ENCODE data around the gene GTF2B. TPM values are rescaled to one million over a fixed set of nuclear protein-coding genes. Genes with fewer than 3 reads are reported as not detected.

Gene GTF2B
- total RNA-seq, 1 donor from 2014 or later, result 28.3 TPM

DNA sequence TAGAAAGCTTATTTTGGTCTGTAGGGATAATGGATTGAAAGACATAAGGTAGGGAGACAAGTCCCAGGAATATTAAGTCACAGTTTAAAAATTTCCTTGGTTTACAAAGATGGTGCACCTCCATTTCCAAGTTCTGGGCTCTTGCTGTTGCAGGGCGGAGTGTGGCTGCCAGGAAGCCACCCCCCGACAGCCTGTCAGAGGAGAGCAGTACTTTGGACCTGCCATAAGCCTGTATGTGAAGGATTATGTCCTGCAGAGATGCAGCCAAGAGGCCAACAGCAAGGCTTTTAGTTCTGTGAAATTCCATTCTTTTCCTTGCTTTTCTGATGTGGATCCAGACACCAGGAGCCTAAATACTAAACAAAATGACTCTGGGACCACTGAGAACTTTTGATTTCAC, 31.9 kb upstream of the GTF2B start:
- Mint-ChIP-seq H3K27me3 (ENCODE audit: low read depth, unreplicated experiment) (no peaks in the 10 kb centered on the region), H3K9me3 (ENCODE audit: unreplicated experiment) (peaks cover 2% of the 10 kb centered on the region), H3K4me3 (ENCODE audit: unreplicated experiment) (no peak overlapping the region), H3K4me1 (ENCODE audit: low read depth, unreplicated experiment) (no peaks in the 10 kb centered on the region), H3K36me3 (ENCODE audit: low read depth, unreplicated experiment) (peaks cover 29% of the 10 kb centered on the region), H3K27ac (ENCODE audit: unreplicated experiment) (no peak overlapping the region)
- Histone ChIP-seq H3K27ac (ENCODE audit: low read depth, low read length) (no peak overlapping the region), H3K36me3 (ENCODE audit: insufficient read depth, low read length) (no peaks in the 10 kb centered on the region), H2AFZ (ENCODE audit: low read depth, low read length) (no peak overlapping the region), H3K79me2 (ENCODE audit: insufficient read depth, low read length) (no peaks in the 10 kb centered on the region), H3K27me3 (ENCODE audit: insufficient read depth, low read length) (no peaks in the 10 kb centered on the region), H4K20me1 (ENCODE audit: insufficient read depth, low read length) (no peaks in the 10 kb centered on the region), H3K4me1 (ENCODE audit: insufficient read depth, low read length) (no peaks in the 10 kb centered on the region), H3K4me2 (ENCODE audit: low read length) (no peak overlapping the region), H3K9ac (ENCODE audit: low read length) (no peak overlapping the region), H3K4me3 (ENCODE audit: insufficient read depth, low read depth, low read length) (no peak overlapping the region), H3K9me3 (ENCODE audit: insufficient read depth, low read depth, low read length) (no peaks in the 10 kb centered on the region)
- FAIRE-seq, result no peak
- TF ChIP-seq EZH2 (IDR thresholded peaks at IDR 0.05; ENCODE audit: insufficient read depth, low read length), result no peak
- TF ChIP-seq, protein P1, sequence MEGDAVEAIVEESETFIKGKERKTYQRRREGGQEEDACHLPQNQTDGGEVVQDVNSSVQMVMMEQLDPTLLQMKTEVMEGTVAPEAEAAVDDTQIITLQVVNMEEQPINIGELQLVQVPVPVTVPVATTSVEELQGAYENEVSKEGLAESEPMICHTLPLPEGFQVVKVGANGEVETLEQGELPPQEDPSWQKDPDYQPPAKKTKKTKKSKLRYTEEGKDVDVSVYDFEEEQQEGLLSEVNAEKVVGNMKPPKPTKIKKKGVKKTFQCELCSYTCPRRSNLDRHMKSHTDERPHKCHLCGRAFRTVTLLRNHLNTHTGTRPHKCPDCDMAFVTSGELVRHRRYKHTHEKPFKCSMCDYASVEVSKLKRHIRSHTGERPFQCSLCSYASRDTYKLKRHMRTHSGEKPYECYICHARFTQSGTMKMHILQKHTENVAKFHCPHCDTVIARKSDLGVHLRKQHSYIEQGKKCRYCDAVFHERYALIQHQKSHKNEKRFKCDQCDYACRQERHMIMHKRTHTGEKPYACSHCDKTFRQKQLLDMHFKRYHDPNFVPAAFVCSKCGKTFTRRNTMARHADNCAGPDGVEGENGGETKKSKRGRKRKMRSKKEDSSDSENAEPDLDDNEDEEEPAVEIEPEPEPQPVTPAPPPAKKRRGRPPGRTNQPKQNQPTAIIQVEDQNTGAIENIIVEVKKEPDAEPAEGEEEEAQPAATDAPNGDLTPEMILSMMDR (IDR thresholded peaks at IDR 0.05; ENCODE audit: insufficient read depth, low read depth, low read length), result no peak
- DNase-seq (ENCODE audit: low read depth), result no peak

DNA sequence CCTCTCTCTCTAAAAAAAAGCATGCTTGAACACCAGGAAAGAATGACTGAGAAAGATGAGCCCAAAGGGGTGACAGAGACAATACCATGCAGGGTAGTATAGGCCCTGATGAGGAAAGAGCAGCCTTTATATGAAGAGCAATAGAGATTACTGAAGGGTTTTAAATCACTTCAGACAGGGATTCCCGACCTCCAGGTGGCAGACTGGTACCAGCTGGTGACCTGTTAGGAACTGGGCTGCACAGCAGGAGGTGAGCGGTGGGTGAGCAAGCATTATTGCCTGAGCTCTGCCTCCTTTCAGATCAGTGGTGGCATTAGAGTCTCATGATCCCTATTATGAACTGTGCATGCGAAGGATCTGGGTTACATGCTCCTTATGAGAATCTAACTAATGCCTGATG, 30.8 kb upstream of the GTF2B start:
- H3K9me3 ChIP-seq (ENCODE audit: insufficient read depth, low read depth, low read length), result no peaks in the 10 kb centered on the region
- peaks cover 37% of the 10 kb centered on the region for H3K36me3 Mint-ChIP-seq (ENCODE audit: low read depth, unreplicated experiment)
- no peak overlapping the region for H2AFZ ChIP-seq (ENCODE audit: low read depth, low read length)
- H3K27ac ChIP-seq (ENCODE audit: low read depth, low read length), result no peak overlapping the region
- H3K27me3 Mint-ChIP-seq (ENCODE audit: low read depth, unreplicated experiment), result no peaks in the 10 kb centered on the region
- H3K79me2 ChIP-seq (ENCODE audit: insufficient read depth, low read length), result no peaks in the 10 kb centered on the region
- no peaks in the 10 kb centered on the region for H4K20me1 ChIP-seq (ENCODE audit: insufficient read depth, low read length)
- no peaks in the 10 kb centered on the region for H3K4me1 ChIP-seq (ENCODE audit: insufficient read depth, low read length)
- H3K4me3 Mint-ChIP-seq (ENCODE audit: unreplicated experiment), result no peak overlapping the region
- TF ChIP-seq EZH2 (IDR thresholded peaks at IDR 0.05; ENCODE audit: insufficient read depth, low read length), result no peak
- TF ChIP-seq, protein P1 (IDR thresholded peaks at IDR 0.05; ENCODE audit: insufficient read depth, low read depth, low read length), result no peak
- H3K9me3 Mint-ChIP-seq (ENCODE audit: unreplicated experiment), result peaks cover 10% of the 10 kb centered on the region
- no peak for DNase-seq (ENCODE audit: low read depth)
- H3K27ac Mint-ChIP-seq (ENCODE audit: unreplicated experiment), result no peak overlapping the region
- H3K4me2 ChIP-seq (ENCODE audit: low read length), result no peak overlapping the region
- no peaks in the 10 kb centered on the region for H3K4me1 Mint-ChIP-seq (ENCODE audit: low read depth, unreplicated experiment)
- FAIRE-seq, result no peak
- no peak overlapping the region for H3K4me3 ChIP-seq (ENCODE audit: insufficient read depth, low read depth, low read length)
- H3K27me3 ChIP-seq (ENCODE audit: insufficient read depth, low read length), result no peaks in the 10 kb centered on the region
- H3K9ac ChIP-seq (ENCODE audit: low read length), result no peak overlapping the region
- no peaks in the 10 kb centered on the region for H3K36me3 ChIP-seq (ENCODE audit: insufficient read depth, low read length)

DNA sequence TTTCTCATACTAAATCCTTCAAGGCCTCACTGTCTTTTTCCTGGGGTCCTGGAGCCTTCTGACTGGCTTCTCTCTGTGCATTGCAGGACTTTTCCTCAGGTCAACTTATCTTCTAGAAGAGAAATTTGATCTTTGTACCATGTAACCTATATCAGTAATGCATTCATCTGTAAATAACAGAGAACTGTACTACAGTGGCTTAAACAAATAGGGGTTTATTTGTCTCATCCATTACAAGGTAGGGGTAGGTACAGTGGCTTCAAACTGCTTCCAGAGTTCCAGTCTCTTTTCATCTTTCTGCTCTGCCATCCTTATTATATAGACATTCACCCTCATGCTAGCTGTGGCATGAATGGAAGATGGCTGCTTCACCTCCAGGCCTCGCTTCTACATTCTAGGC, 29.5 kb upstream of the GTF2B start:
- Mint-ChIP-seq H3K27ac (ENCODE audit: unreplicated experiment) (no peak overlapping the region), H3K4me3 (ENCODE audit: unreplicated experiment) (no peak overlapping the region), H3K9me3 (ENCODE audit: unreplicated experiment) (peaks cover 16% of the 10 kb centered on the region), H3K4me1 (ENCODE audit: low read depth, unreplicated experiment) (no peaks in the 10 kb centered on the region), H3K27me3 (ENCODE audit: low read depth, unreplicated experiment) (no peaks in the 10 kb centered on the region), H3K36me3 (ENCODE audit: low read depth, unreplicated experiment) (peaks cover 41% of the 10 kb centered on the region)
- Histone ChIP-seq H3K4me2 (ENCODE audit: low read length) (no peak overlapping the region), H3K4me3 (ENCODE audit: insufficient read depth, low read depth, low read length) (no peak overlapping the region), H3K9me3 (ENCODE audit: insufficient read depth, low read depth, low read length) (no peaks in the 10 kb centered on the region), H4K20me1 (ENCODE audit: insufficient read depth, low read length) (no peaks in the 10 kb centered on the region), H3K79me2 (ENCODE audit: insufficient read depth, low read length) (no peaks in the 10 kb centered on the region), H2AFZ (ENCODE audit: low read depth, low read length) (no peak overlapping the region), H3K36me3 (ENCODE audit: insufficient read depth, low read length) (no peaks in the 10 kb centered on the region), H3K27ac (ENCODE audit: low read depth, low read length) (no peak overlapping the region), H3K9ac (ENCODE audit: low read length) (no peak overlapping the region), H3K4me1 (ENCODE audit: insufficient read depth, low read length) (no peaks in the 10 kb centered on the region), H3K27me3 (ENCODE audit: insufficient read depth, low read length) (no peaks in the 10 kb centered on the region)
- DNase-seq (ENCODE audit: low read depth), result no peak
- TF ChIP-seq, protein P1 (IDR thresholded peaks at IDR 0.05; ENCODE audit: insufficient read depth, low read depth, low read length), result no peak
- no peak for TF ChIP-seq EZH2 (IDR thresholded peaks at IDR 0.05; ENCODE audit: insufficient read depth, low read length)
- FAIRE-seq, result no peak

Measured in astrocyte (in vitro differentiated cells and primary cell).